NCI-H526 treated with DMSO at 0.1 percent for 48 hours (cell line): ENCODE results near the gene SMURF2.
"Not testable (repeated sequence)": the region's sequence is repeated elsewhere in the genome, so short reads cannot be mapped to it uniquely, and the experiment has no call there.

ENCODE experiments used
- DNase-seq: peaks from one replicate; lab custom pipeline; 2025; lab: John Stamatoyannopoulos, UW

SMURF2 gene

DNA sequence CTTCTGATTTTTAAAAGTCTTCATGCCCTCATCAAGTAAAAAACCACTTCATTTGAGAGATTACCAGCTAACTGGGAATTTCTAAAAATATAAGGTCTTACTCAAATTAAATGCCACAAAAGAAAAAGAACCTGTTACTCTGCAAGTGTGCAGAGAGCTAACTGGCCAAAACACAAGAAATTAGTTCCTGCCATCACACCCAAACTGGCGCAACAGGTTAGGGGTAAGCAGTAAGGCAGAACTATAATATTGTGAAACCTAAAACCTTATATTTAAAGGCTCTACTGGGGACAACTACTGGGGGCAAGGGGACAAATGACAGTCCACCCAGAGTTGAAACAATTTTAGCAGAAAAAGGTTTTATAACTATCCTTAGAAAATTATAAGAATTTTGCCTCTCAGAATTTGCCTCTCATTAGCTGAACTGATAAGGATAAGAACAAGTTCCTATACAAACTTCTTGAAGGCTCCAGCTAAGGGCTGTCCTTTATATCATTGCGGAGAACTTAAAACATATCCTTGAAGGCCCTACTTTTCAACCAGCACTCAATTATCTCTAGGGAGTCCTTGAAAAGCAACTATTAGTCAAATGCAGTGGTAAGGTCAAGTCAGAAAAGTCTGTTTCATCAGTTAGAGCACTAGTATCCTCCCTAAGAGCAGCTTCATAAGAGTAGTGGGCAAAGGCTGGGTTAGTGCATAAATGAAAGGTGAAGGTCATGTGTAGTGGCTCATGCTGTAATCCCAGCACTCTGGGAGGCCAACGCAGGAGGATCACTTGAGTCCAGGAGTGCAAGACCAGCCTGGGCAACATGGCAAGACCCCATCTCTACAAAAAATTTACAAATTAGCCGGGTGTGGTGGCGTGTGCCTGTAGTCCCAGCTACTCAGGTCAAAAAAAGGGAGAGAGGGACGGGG, 31.5 kb downstream of the SMURF2 start:
- DNase-seq = no peak

DNA sequence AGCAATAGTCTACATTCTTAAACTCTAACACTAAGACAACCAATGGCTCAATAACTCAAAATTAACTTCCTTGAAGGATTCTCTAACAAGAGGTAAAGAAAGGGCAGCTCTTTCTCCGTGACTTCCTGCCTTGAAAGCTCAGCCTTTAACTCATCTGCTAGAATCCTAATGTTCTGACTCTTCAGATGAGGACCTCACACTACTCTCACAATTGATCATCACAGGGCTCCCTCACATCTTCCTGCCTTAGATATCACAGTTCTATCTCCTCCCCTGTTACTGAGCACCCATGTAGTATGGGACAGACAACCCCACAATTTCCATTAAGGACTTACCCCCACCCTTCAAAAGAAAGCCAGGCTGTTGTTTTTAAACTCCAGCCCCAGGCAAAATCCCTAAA, 33.5 kb downstream of the SMURF2 start:
- no peak for DNase-seq

DNA sequence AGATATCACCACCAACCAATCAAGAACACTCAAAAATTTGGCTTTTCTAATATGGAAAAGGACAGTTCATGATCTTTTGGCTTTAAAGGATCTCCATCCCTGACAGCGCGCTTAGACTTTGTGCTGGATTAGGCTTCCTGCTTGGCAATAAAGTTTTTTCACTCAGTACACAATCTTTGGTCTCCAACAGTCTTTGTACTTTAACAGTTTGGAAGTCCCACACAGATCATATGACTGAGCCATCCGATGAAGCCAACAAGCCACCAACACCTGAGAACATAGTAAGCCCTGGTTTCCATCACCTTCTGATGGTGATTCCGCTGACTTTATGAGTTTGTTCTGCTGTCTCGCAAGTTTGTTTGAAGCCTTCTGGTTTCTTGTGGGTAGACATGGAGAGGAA, 34.3 kb downstream of the SMURF2 start:
- no peak for DNase-seq

DNA sequence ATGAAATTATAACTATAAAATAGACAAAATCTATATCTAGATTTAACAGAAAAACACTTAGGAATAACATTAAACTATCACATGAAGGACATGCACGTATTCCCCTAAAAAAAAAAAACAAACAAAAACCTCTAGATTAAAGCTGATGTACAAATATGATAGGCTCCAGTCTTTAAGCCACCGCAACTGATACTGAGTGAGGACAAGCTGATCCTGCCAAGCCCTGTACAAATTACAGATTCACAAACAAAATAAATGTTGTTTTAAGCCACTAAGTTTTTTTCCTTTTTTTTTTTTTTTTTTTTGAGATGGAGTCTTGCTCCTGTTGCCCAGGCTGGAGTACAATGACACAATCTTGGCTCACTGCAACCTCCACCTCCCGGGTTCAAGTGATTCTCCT, 35.3 kb downstream of the SMURF2 start:
- DNase-seq = no peak

DNA sequence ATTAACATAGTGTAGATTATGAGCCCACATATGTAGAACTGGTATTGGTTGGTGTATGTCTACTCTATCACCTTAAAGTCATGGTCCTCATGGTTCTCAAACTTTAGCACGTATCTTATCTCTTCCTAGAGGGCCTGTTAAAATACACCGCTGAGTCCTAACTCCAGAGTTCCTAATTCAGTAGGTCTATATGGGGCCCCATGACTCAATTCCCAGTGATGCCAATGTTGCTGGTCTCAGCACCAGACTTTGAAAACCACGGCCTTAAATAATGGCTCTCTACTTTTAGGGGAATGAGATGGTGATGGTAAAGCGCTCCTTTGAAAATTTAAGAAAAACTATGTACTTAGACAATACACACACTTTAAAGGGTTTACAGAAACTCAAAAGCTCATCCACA, 36.6 kb downstream of the SMURF2 start:
- no peak for DNase-seq

DNA sequence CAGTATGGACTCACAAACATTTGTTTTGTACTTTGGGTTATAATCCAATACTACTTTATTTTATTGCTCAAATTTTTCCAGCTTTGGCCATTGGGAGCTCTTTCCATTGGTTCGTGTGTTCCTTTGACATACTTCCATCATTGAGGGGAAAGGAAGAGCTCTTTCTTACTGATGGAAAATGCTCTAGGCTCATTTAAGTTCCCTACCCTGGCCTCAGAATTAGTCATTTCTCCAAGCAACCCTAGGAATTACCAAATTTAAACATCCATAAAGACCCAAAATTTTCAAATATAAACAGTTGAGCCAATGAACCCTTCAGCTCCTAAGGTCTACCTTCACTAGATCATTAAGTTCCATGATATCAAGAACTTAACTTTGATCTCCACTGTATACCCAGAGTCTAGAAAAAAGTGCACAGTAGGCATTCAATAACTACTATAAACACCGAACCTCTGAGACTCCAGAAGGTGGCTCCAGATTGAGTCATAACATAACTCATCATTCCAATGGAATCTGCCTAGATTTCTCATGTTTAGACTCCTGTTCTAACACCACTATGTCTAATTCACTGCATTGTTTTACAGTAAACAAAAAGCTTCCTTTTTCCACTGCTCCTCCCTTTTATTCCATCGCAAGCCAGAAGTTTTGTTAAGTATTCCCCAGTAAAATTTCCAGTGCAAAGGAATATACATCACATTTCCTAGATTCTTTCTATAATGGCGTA, 39.0 kb downstream of the SMURF2 start:
- DNase-seq = no peak

DNA sequence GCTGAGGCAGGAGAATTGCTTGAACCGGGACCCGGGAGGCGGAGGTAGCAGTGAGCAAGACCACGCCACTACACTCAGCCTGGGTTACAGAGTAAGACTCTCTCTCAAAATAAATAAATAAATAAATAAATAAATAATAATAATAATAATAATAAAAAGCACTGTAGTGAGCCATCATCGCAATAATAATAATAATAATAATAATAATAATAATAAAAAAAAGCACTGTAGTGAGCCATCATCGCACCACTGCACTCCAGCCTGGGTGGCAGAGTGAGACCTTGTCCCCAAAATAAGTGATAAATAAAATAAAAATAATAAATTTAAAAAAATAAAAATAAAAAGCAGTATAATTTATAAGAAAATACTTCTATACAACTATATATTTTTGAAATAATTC, 40.3 kb downstream of the SMURF2 start:
- DNase-seq = no peak

DNA sequence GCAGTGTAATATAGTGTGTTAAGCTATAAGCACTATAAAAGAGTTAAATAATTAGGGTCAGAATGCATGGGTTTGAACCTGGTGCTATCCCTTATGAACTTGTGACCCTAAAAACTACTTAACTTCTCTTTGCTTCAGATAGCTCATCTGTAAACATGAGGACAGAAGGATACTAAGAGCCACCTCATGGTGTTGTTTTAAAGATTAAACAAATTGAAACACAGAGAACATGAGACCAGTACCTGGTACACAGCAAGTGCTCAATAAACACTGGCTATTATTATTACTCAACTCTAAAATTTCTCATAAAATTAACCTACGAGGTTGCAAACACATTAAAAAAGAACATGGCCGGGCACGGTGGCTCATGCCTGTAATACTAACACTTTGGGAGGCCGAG, 43.3 kb downstream of the SMURF2 start:
- no peak for DNase-seq

DNA sequence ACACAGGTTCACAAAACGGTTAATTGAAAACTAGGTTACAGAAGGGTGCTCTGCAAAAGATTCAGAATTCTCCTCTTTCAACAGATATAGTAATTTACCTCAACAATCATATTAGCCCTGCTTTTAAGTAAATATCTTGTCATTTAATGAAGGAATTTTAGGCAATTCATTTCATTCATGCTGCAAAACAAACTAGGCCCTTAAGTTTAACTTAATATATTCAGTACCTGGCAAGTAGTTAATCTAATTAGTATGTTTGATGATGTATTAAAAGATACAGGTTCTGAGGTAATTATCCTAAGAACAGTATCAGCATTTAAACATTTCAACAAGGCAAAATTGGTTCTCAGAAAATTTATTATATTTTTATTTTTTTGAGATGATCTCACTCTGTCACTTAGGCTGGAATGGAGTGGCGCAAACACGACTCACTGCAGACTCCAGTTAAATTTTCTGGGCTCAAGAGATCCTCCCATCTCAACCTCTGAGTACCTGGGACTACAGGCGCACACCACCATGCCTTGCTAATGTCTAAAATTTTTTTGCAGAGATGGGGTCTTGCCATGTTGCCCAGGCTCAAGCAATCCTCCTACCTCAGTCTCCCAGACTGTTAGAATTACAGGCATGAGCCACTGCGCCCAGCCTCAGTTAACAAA, 44.9 kb downstream of the SMURF2 start:
- no peak for DNase-seq

DNA sequence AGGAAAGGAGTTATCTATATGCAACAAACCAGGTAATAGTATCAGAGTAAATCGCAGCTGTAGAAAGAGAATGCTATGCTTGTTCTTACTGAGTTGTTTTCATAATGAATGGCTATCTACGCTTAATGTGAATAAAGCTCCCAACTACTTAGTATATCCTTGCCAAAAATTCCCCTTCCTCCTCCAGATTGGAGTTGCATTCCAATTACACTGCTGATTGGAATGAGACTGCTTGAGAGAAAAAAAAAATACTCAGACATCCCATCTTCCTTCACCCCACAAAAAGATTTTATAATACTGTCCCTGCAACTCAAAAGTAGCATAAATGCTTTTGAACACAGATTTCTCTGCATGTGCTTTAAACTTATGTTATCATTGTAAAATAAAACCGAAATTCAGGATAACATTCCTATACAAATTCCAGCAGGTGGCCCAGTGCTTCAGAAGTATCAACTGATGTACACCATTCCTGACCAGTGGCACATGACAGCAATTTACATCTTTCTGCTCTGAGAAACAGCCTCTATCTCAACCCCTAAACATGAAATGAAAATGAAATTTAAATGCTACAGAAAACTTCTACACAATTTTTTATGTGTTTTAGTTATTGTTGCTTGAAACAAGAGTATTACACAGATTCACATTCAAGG, 47.0 kb downstream of the SMURF2 start:
- no peak for DNase-seq

DNA sequence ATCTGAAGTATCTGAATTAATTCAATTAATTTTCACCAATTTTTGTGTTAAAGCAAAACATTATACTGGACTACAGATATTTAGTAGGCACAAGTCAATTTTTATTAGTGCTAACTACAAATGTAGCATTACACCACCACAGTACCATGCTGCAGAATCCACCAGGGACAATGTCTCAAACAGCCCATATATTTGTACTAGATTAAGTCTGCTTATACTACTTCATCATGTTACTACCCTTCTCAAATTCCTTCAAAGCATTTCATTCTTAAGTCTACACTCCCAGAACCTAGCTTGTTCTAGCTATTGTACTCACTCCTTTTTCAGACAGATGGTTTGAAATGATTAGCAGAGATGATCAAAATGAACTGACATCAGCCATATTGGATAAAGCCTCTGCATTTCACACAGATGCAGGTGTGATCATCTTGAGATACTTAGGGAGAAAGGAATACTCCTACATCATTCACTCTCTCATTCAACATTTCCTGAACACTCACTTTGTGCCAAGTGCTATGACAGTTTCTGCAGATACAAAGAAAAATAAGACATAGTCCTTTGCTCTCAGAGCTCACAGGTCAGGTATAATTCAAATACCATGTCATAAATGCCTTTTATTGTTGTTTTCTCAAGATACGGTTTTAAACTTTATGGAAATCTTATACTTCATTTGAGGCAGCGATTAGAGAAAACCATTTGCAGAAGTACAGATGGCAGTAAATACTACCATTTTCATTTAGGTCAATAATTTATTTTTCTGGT, 47.7 kb downstream of the SMURF2 start:
- DNase-seq = no peak

DNA sequence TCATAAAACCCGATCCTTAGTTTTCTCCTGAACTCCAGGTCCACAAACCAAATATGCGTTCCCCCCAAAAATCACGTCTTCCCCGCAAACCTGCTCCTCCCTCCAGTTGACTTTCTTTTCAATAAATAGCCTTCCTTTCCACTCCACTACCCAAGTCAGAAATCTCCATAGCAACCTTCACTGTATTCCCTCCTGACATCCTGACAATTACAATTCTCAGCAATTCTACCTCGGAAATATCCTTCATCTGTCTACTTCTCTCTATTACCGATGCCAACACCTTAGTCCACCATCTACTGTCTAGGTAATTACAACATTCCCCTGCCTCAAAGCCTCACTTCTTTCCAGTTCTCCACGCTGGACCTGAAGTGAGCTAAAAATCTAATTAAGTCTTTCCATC, 50.7 kb downstream of the SMURF2 start:
- no peak for DNase-seq

DNA sequence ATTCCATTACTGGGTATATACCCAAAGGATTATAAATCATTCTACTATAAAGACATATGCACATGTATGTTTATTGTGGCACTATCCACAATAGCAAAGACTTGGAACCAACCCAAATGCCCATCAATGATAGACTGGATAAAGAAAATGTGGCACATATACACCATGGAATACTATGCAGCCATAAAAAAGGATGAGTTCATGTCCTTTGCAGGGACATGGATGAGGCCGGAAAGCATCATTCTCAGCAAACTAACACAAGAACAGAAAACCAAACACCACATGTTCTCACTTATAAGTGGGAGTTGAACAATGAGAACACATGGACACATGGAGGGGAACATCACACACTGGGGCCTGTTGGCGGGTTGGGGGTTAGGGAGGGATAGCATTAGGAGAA, 51.9 kb downstream of the SMURF2 start:
- not testable (repeated sequence) for DNase-seq

DNA sequence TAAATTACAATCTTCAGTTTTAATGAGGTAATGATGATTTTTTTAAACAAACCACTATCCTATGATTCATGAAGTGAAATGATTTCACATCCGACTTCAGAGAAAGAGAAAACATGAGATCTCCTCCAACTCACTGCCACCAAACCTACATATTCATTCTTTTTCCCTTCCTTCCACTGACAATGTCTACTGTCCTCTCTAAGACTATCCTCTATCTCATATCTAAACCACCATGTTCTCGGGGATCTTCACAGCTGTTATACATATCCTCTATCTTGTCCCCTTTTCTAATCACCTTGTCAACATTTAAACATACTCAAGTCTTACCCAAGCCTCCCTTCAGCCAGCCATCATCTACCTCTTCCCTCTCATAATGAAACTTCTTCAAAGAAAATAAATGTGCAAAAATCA, 53.5 kb downstream of the SMURF2 start:
- DNase-seq = no peak

DNA sequence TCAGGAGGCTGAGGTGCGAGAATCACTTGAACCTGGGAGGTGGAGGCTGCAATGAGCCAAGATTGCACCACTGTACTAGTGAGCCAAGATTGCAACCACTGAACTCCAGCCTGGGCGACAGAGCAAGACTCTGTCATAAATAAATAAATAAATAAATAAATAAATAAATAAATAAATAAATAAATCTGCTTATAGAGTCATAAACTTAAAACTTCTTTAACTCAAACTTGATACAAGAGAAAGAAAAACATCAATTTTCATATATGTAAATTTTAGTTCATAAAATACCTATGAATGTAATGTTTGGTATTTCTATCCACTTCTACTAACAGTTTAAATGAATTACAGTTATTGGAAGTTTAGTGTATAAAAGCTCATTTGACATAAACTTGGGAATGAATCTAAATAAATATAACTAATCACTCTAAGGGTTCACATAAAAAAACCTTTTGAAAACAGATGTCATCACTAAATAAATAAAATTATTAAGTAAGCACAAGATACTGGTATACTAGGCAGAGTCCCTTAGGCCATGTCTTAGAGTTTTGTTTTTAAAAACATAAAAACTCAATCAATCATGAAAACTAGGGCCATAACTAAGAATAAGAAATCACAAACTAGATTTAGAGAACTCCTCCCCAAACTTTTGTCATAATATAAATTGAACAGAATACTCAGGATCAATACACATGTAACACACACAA, 54.1 kb downstream of the SMURF2 start:
- no peak for DNase-seq

DNA sequence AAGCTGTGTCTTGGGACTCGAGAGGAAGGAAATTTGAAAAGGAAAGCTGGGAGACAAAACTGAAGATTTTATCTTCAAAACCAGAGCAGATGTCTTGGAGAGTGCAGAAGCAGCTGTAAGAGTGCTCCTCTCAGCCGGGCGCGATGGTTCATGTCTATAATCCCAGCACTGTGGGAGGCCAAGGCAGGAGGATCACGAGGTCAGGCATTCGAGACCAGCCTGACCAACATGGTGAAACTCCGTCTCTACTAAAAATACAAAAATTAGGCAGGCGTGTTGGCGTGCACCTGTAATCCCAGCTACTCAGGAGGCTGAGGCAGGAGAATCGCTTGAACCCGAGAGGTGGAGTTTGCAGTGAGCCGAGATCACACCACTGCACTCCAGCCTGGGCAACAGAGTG, 57.6 kb downstream of the SMURF2 start:
- DNase-seq = not testable (repeated sequence)

DNA sequence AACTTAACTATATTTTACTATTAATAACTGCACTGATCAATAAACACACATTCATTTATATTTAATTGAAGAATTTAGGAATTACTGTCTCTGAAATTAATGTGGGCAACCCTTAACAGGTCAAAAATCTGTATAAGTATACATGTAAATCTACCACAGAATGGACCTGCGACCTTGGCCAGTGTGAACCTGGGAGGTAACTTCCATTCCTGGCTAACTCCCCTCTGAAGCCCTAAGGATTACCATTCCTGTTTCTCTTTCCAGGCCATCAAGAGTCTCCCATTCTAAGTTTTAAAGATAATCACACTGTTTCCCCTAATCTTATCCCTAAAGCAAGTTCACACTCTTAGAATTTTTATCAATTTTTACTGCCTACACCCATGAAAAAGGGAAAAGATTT, 58.1 kb downstream of the SMURF2 start:
- no peak for DNase-seq

DNA sequence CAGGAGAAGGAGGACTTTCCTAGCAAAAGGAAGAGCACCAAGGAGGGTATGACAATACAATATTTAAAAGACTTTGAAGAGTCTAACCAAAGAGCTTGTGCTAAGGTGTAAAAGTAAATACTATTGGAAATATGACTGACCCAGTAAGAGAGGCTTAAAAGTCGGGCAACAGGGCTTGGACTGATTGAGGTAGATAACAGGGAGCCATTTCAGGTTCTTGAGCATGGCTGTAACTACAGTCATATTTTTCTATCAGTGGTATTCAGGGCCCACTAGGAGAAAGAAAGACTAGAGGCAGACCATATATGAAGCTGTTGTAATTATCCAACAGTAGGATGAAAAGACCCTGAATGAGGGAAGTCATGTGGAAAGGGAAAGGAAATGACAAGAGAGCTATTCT, 62.3 kb downstream of the SMURF2 start:
- DNase-seq = no peak

DNA sequence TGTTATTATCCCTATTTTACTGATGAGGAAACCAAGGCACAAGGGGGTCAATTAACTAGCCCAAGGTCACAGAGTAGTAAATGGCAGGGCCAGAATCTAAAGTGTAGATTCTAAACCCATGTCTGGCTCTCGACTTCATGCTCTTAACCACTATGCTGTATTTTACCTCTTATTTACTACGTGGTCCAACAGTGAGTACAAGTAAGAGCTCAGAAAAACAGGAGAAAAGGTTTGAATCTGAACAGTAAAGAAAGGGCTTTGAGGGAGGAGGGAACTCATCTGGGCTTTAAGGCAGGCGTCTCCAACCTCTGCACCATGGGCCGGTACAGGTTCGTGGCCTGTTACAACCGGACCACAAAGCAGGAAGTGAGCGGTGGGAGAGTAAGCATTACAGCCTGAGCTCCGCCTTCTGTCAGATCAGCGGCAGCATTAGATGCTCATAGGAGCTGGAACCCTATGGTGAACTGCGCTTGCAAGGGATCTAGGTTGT, 62.9 kb downstream of the SMURF2 start:
- DNase-seq = no peak

DNA sequence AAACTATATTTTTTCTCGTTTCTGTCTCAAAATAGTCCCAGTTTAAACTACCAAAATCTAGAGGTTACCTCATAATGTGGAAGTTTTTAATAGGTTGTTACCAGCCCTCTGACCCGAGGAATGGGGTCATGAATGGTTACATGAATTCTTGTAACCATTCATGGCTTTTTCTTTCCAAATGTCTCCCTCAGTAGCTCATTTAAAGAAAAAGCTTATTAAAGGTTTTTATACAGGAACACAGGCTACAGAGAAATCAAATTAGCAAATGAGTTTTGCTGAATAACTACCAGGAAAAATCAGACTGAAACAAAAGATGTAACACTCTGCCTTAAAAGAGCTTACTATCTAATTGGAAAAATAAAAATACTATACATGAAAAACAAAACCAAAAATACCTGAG, 63.4 kb downstream of the SMURF2 start:
- DNase-seq = no peak

DNA sequence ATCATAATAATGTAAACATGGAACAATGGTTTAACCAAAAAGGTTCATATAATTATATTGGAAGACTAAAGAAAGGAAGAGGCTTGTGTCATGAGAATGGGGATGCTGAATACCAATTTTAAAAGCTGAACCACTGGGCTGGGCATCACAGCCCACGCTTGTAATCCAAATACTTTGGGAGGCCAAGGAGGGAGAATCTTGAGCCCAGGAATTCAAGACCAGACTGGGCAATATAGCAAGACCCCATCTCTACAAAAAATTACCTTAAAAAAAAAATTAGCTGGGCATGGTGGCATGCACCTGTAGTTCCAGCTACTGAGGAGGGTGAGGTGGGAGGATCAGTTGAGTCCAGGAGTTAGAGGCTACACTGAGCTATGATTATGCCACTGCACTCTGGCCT, 65.1 kb downstream of the SMURF2 start:
- DNase-seq = no peak
